Measurements from ENCODE around the gene GALNT14. TPM values are rescaled to one million over a fixed set of nuclear protein-coding genes. Genes with fewer than 3 reads are reported as not detected.

Gene GALNT14
- total and polyA plus RNA-seq, 2 of the 13 experiments (the other 11 are each of a cell fraction or from before 2014, with no cell fraction given), result not detected

GRCh38 chr2:31051258-31052140, 86.7 kb downstream of the GALNT14 start:
- Histone ChIP-seq H3K4me2 (ENCODE audit: low read depth, low read length) (no peak overlapping the region), H3K9ac (ENCODE audit: insufficient read depth, low read depth, low read length) (no peak overlapping the region), H3K27me3 (ENCODE audit: control insufficient read depth in 1 of 2, insufficient read depth in 2 of 2, low read length in 2 of 2) (peaks cover 3 to 24% of the 10 kb centered on the region in 2 experiments; a peak in 2 of 5 replicates), H3K4me1 (ENCODE audit: insufficient read depth, low read length) (no peaks in the 10 kb centered on the region), H2AFZ (ENCODE audit: low read length) (no peak overlapping the region), H3K36me3 (replicated peaks in 1 of 2; ENCODE audit: control insufficient read depth in 1 of 2, insufficient read depth in 2 of 2, low read length in 2 of 2) (no peaks in the 10 kb centered on the region), H4K20me1 (ENCODE audit: insufficient read depth, low read length) (no peaks in the 10 kb centered on the region), H3K9me3 (ENCODE audit: low read length) (no peaks in the 10 kb centered on the region), H3K79me2 (ENCODE audit: insufficient read depth, low read length) (no peaks in the 10 kb centered on the region), H3K4me3 (replicated peaks in 1 of 3; ENCODE audit: insufficient read depth in 1 of 3, low read depth in 2 of 3, low read length in 3 of 3) (no peak overlapping the region), H3K27ac (ENCODE audit: extremely low read length, insufficient read depth, low read length) (no peak overlapping the region)
- TF ChIP-seq NFKBIZ (CRISPR knock-in tag; IDR thresholded peaks at IDR 0.05) (no peak), ZMYM4 (CRISPR knock-in tag; IDR thresholded peaks at IDR 0.05) (no peak), ZNF609 (CRISPR knock-in tag; IDR thresholded peaks at IDR 0.05; ENCODE audit: borderline replicate concordance) (no peak), HNRNPLL (IDR thresholded peaks at IDR 0.05; ENCODE audit: low read depth, low read length, poor library complexity, severe bottlenecking) (no peak), ZNF562 (CRISPR knock-in tag; IDR thresholded peaks at IDR 0.05; ENCODE audit: borderline replicate concordance) (no peak), ZNF784 (CRISPR knock-in tag; IDR thresholded peaks at IDR 0.05; ENCODE audit: borderline replicate concordance) (no peak)
- ChIA-PET CTCF (ENCODE audit: low intra/inter-chr PET ratio, low total read pairs) (no interaction called here), POLR2A (no interaction called here)
- no peak for ATAC-seq
- no TSS peak for BruUV-seq (replicated peaks)
- intact Hi-C loops (cut with micrococcal nuclease; ENCODE audit: unreplicated experiment) (no loop called here), in situ Hi-C loops (cut with HindIII; ENCODE audit: extremely low pct_ligation_motif_present, low pct_unique_long_range_greater_than_20kb) (no loop called here)
- WGBS (ENCODE audit: low lambda C conversion rate), result 40% methylated on average over 9 of the region's 9 CpGs
- DNase-seq (ENCODE audit: low spot score), result no peak
- no peak for FAIRE-seq
